CD14-positive monocyte (primary cell): ENCODE measurements around the gene FXR2. TPM values are rescaled to one million over a fixed set of nuclear protein-coding genes. Genes with fewer than 3 reads are reported as not detected.

Experiments used
- DNase-seq, 3 donors: peaks; one replicate each; pipeline ENCODE4 v3.0.0-alpha.2; 2011 to 2022
- H2AFZ ChIP-seq: 2 replicates; pipeline ENCODE4 v1.6.0; 2012; ENCODE audit warnings: mild to moderate bottlenecking, low read depth, low read length, inconsistent platforms; ENCODE audit not compliant: insufficient read depth, poor library complexity, severe bottlenecking
- H3K27ac ChIP-seq, 2 donors: 1 replicate in 1 of 2; 2 replicates in 1 of 2; pipeline ENCODE4 v1.5.1; 2012 to 2013; ENCODE audit warnings: low read length in 2 of 2, control low read depth in 1 of 2, inconsistent platforms in 1 of 2, low read depth in 1 of 2, mild to moderate bottlenecking in 1 of 2
- H3K27me3 ChIP-seq, 2 donors: one replicate each; pipeline versions ENCODE4 v1.6.0 to v1.6.1; 2011 to 2013; ENCODE audit warnings: low read length in 2 of 2; ENCODE audit not compliant: control insufficient read depth in 2 of 2, insufficient read depth in 2 of 2
- H3K36me3 ChIP-seq, 2 donors: replicated peaks in 1 of 2; 1 replicate in 1 of 2; 2 replicates in 1 of 2; pipeline versions ENCODE4 v1.5.1 to v1.6.1; 2012 to 2013; ENCODE audit warnings: low read length in 2 of 2, control low read depth in 1 of 2, inconsistent platforms in 1 of 2, mild to moderate bottlenecking in 1 of 2; ENCODE audit not compliant: insufficient read depth in 2 of 2, control insufficient read depth in 1 of 2
- H3K4me1 ChIP-seq, 2 donors: 1 replicate in 1 of 2; 2 replicates in 1 of 2; pipeline versions ENCODE4 v1.5.1 to v1.6.1; 2012 to 2013; ENCODE audit warnings: low read length in 2 of 2, control low read depth in 1 of 2, inconsistent platforms in 1 of 2, mild to moderate bottlenecking in 1 of 2, moderate library complexity in 1 of 2; ENCODE audit not compliant: insufficient read depth in 2 of 2, control insufficient read depth in 1 of 2
- H3K4me2 ChIP-seq: replicated peaks from 2 replicates; pipeline ENCODE3; 2012; ENCODE audit warnings: low read length, moderate library complexity, mild to moderate bottlenecking; ENCODE audit not compliant: poor library complexity, severe bottlenecking; ENCODE audit errors: extremely low read depth
- H3K4me3 ChIP-seq, 3 experiments: fragments of 200-600 bp in 1 of 3; sonication (generic) in 1 of 3; replicated peaks in 1 of 3; 1 replicate in 2 of 3; 2 replicates in 1 of 3; pipeline ENCODE4 v1.5.1; 2011 to 2013; ENCODE audit warnings: low read length in 3 of 3, mild to moderate bottlenecking in 3 of 3, control low read depth in 2 of 3, low read depth in 2 of 3, inconsistent platforms in 1 of 3, moderate library complexity in 1 of 3
- H3K79me2 ChIP-seq: 2 replicates; pipeline ENCODE4 v1.6.0; 2012; ENCODE audit warnings: mild to moderate bottlenecking, control low read depth, inconsistent platforms, low read length, moderate library complexity; ENCODE audit not compliant: insufficient read depth
- H3K9ac ChIP-seq: 2 replicates; pipeline ENCODE4 v1.6.0; 2017; ENCODE audit warnings: low read length, mild to moderate bottlenecking; ENCODE audit not compliant: insufficient read depth, poor library complexity, severe bottlenecking
- H3K9me3 ChIP-seq, 2 donors: replicated peaks in 1 of 2; 1 replicate in 1 of 2; 2 replicates in 1 of 2; pipeline versions ENCODE4 v1.5.1 to v1.6.1; 2012 to 2013; ENCODE audit warnings: low read length in 2 of 2, control low read depth in 1 of 2; ENCODE audit not compliant: control insufficient read depth in 1 of 2, insufficient read depth in 1 of 2
- H4K20me1 ChIP-seq: 2 replicates; pipeline ENCODE4 v1.6.0; 2012; ENCODE audit warnings: mild to moderate bottlenecking, low read length, control low read depth, moderate library complexity; ENCODE audit not compliant: insufficient read depth
- H3K27ac Mint-ChIP-seq, 7 donors: one replicate each; pipeline ENCODE4 v1.8.0; 2020; ENCODE audit warnings: mild to moderate bottlenecking in 7 of 7, mixed read lengths in 7 of 7, moderate library complexity in 6 of 7, inconsistent platforms in 2 of 7
- H3K27me3 Mint-ChIP-seq, 3 donors: one replicate each; pipeline ENCODE4 v1.8.0; 2021 to 2022; ENCODE audit warnings: low read depth in 3 of 3, mild to moderate bottlenecking in 3 of 3, mixed read lengths in 3 of 3, moderate library complexity in 3 of 3, inconsistent platforms in 1 of 3
- H3K36me3 Mint-ChIP-seq, 2 donors: one replicate each; pipeline ENCODE4 v1.8.0; 2020; ENCODE audit warnings: mixed read lengths in 2 of 2, inconsistent platforms in 1 of 2, mild to moderate bottlenecking in 1 of 2
- H3K4me1 Mint-ChIP-seq: one replicate; pipeline ENCODE4 v1.8.0; 2020; ENCODE audit warnings: mild to moderate bottlenecking, mixed read lengths
- H3K4me3 Mint-ChIP-seq, 2 donors: one replicate each; pipeline ENCODE4 v1.8.0; 2020; ENCODE audit warnings: mild to moderate bottlenecking in 2 of 2, mixed read lengths in 2 of 2, moderate library complexity in 1 of 2
- H3K9me3 Mint-ChIP-seq, 7 donors: one replicate each; pipeline ENCODE4 v1.8.0; 2020 to 2022; ENCODE audit warnings: mixed read lengths in 7 of 7, mild to moderate bottlenecking in 6 of 7, moderate library complexity in 6 of 7, inconsistent platforms in 2 of 7
- CTCF ChIP-seq: fragments of 200-600 bp; IDR thresholded peaks from one replicate; pipeline ENCODE4 v1.8.0; 2022; ENCODE audit warnings: antibody characterized with exemption, mild to moderate bottlenecking
- WGBS: methylation state at CpG from one replicate; pipeline ENCODE4 v1.1.5; 2013; ENCODE audit warnings: missing lambda C conversion rate; ENCODE audit not compliant: insufficient coverage; 5-methylcytosine and 5-hydroxymethylcytosine counted together
- intact Hi-C, 2 donors: fragments of 100-400 bp; cut with micrococcal nuclease; formaldehyde crosslinking; loops; one replicate each; pipeline versions ENCODE4 v1.15.0 to v1.15.1; 2023
- polyA plus RNA-seq, 3 donors: library from polyadenylated mRNA; depleted of rRNA in 1 of 3; unstranded in 2 of 3; stranded (reverse) in 1 of 3; fragments of 300-500 nt in 2 of 3; fragments of >200 nt in 1 of 3; fragmentation: Illumina TruSeq in 2 of 3; gene quantifications; 1 replicate in 2 of 3; 2 replicates in 1 of 3; pipeline ENCODE4 v1.2.3, GENCODE V29; 2012 to 2021

The FXR2 gene
- polyA plus RNA-seq, 3 donors: 6.2 to 23.0 (median 9.2) TPM

- Histone ChIP-seq H2AFZ (peak overlapping the region; percentile 63), H3K27me3 (no peaks in the 10 kb centered on the region), H3K4me1 (peaks cover 4 to 8% of the 10 kb centered on the region in 2 donors), H3K79me2 (peaks cover 1% of the 10 kb centered on the region), H3K27ac (no peak overlapping the region), H3K36me3 (no peaks in the 10 kb centered on the region), H3K4me3 (no peak overlapping the region), H4K20me1 (no peaks in the 10 kb centered on the region), H3K9me3 (no peaks in the 10 kb centered on the region), H3K4me2 (no peak overlapping the region), H3K9ac (no peak overlapping the region)
- TF ChIP-seq CTCF: peak; percentile 75
- peaks cover 0 to 3% (median 0%) of the 10 kb centered on the region in 7 donors for H3K9me3 Mint-ChIP-seq
- intact Hi-C loops: no loop called here
- H3K4me3 Mint-ChIP-seq: no peak overlapping the region
- WGBS: 57% methylated on average over 2 of the region's 6 CpGs
- H3K27ac Mint-ChIP-seq: peak overlapping the region in 1 of 7 donors; percentile 46
- peaks cover 10% of the 10 kb centered on the region for H3K4me1 Mint-ChIP-seq
- peaks cover 1 to 6% (median 3%) of the 10 kb centered on the region in 3 donors for H3K27me3 Mint-ChIP-seq
- DNase-seq: peak; percentile 62 to 67 (median 63)
- H3K36me3 Mint-ChIP-seq: no peaks in the 10 kb centered on the region
These were observed 17.8 kb upstream of the FXR2 start for GRCh38 chr17:7632492-7632894.

- Histone ChIP-seq H3K4me2 (no peak overlapping the region), H3K4me1 (peaks cover 9 to 13% of the 10 kb centered on the region in 2 donors), H3K9ac (no peak overlapping the region), H3K4me3 (no peak overlapping the region), H3K27ac (no peak overlapping the region), H3K27me3 (no peaks in the 10 kb centered on the region), H3K36me3 (no peaks in the 10 kb centered on the region), H3K9me3 (no peaks in the 10 kb centered on the region), H2AFZ (no peak overlapping the region), H4K20me1 (no peaks in the 10 kb centered on the region), H3K79me2 (peaks cover 9% of the 10 kb centered on the region)
- H3K9me3 Mint-ChIP-seq: peaks cover 0 to 3% (median 0%) of the 10 kb centered on the region in 7 donors
- 98% methylated on average over 8 of the region's 11 CpGs for WGBS
- H3K27ac Mint-ChIP-seq: peak overlapping the region in 2 of 7 donors; percentile 73 to 87
- intact Hi-C loops: no loop called here
- peaks cover 13% of the 10 kb centered on the region for H3K4me1 Mint-ChIP-seq
- H3K4me3 Mint-ChIP-seq: no peak overlapping the region
- H3K27me3 Mint-ChIP-seq: peaks cover 1 to 6% (median 3%) of the 10 kb centered on the region in 3 donors
- no peak for DNase-seq
- TF ChIP-seq CTCF: no peak
- H3K36me3 Mint-ChIP-seq: no peaks in the 10 kb centered on the region
These were observed 17.0 kb upstream of the FXR2 start for GRCh38 chr17:7631398-7632380.
